ENCODE data around the gene MYL6. TPM values are rescaled to one million over a fixed set of nuclear protein-coding genes. Genes with fewer than 3 reads are reported as not detected.

Gene MYL6
- total RNA-seq, 3 donors from 2014 or later (not counting 1 experiment from before 2014, with no cell fraction given), result 881 to 1,204 (median 1,015) TPM

GRCh38 chr12:56129942-56130495 lies 28.1 kb upstream of the MYL6 start:
- H3K4me3 Mint-ChIP-seq, result peak overlapping the region; percentile 97
- TF ChIP-seq CTCF (IDR thresholded peaks at IDR 0.05), result no peak
- peak overlapping the region; percentile 88 to 93 for H3K27ac Mint-ChIP-seq
- no peaks in the 10 kb centered on the region for H3K9me3 Mint-ChIP-seq
- H3K27me3 ChIP-seq (ENCODE audit: control insufficient read depth, insufficient read depth, low read length), result no peaks in the 10 kb centered on the region
- peaks cover 44% of the 10 kb centered on the region for H3K36me3 ChIP-seq (ENCODE audit: control insufficient read depth, insufficient read depth, low read length)
- peaks cover 18% of the 10 kb centered on the region for H3K36me3 Mint-ChIP-seq
- peak overlapping the region; percentile 85 for H3K27ac ChIP-seq (ENCODE audit: low read length)
- no peaks in the 10 kb centered on the region for H3K27me3 Mint-ChIP-seq (ENCODE audit: low read depth in 2 of 2)
- intact Hi-C loops (cut with micrococcal nuclease), result loop anchor here (5.0 kb wide), 1 partner anchor 187 kb away; the partner anchor contains the start of gene CNPY2
- 57% methylated on average over 22 of the region's 22 CpGs for WGBS (ENCODE audit: insufficient coverage)
- no peak for ATAC-seq
- H3K4me1 Mint-ChIP-seq, result peaks cover 52 to 58% of the 10 kb centered on the region in 2 donors
- no peaks in the 10 kb centered on the region for H3K9me3 ChIP-seq (ENCODE audit: control insufficient read depth, insufficient read depth, low read length)
- H3K4me1 ChIP-seq (ENCODE audit: control insufficient read depth, insufficient read depth, low read length), result peaks cover 45% of the 10 kb centered on the region
- H3K4me3 ChIP-seq (ENCODE audit: low read length), result peak overlapping the region; percentile 90
- no peak for DNase-seq

- no peaks in the 10 kb centered on the region for H3K9me3 ChIP-seq (ENCODE audit: control insufficient read depth, insufficient read depth, low read length)
- peaks cover 39% of the 10 kb centered on the region for H3K4me1 ChIP-seq (ENCODE audit: control insufficient read depth, insufficient read depth, low read length)
- intact Hi-C loops (cut with micrococcal nuclease), result no loop called here
- H3K36me3 Mint-ChIP-seq, result peaks cover 20% of the 10 kb centered on the region
- peaks cover 51 to 57% of the 10 kb centered on the region in 2 donors for H3K4me1 Mint-ChIP-seq
- peaks cover 50% of the 10 kb centered on the region for H3K36me3 ChIP-seq (ENCODE audit: control insufficient read depth, insufficient read depth, low read length)
- H3K27ac Mint-ChIP-seq, result peak overlapping the region; percentile 88 to 93
- TF ChIP-seq CTCF (IDR thresholded peaks at IDR 0.05), result no peak
- 94% methylated on average over 1 of the region's 4 CpGs for WGBS (ENCODE audit: insufficient coverage)
- no peaks in the 10 kb centered on the region for H3K9me3 Mint-ChIP-seq
- H3K4me3 ChIP-seq (ENCODE audit: low read length), result no peak overlapping the region
- no peak for DNase-seq
- H3K27me3 Mint-ChIP-seq (ENCODE audit: low read depth in 2 of 2), result no peaks in the 10 kb centered on the region
- peak overlapping the region; percentile 97 for H3K4me3 Mint-ChIP-seq
- peak overlapping the region; percentile 85 for H3K27ac ChIP-seq (ENCODE audit: low read length)
- ATAC-seq, result no peak
- no peaks in the 10 kb centered on the region for H3K27me3 ChIP-seq (ENCODE audit: control insufficient read depth, insufficient read depth, low read length)
Measured at GRCh38 chr12:56130876-56131275, 27.3 kb upstream of the MYL6 start.

GRCh38 chr12:56134897-56135296 lies 23.3 kb upstream of the MYL6 start:
- H3K4me1 Mint-ChIP-seq, result peaks cover 23 to 38% of the 10 kb centered on the region in 2 donors
- no peaks in the 10 kb centered on the region for H3K9me3 Mint-ChIP-seq
- H3K4me3 ChIP-seq (ENCODE audit: low read length), result no peak overlapping the region
- peaks cover 87% of the 10 kb centered on the region for H3K36me3 ChIP-seq (ENCODE audit: control insufficient read depth, insufficient read depth, low read length)
- TF ChIP-seq CTCF (IDR thresholded peaks at IDR 0.05), result no peak
- H3K27me3 ChIP-seq (ENCODE audit: control insufficient read depth, insufficient read depth, low read length), result no peaks in the 10 kb centered on the region
- no peak overlapping the region for H3K4me3 Mint-ChIP-seq
- DNase-seq (no peak), ATAC-seq (no peak)
- intact Hi-C loops (cut with micrococcal nuclease), result no loop called here
- no peak overlapping the region for H3K27ac Mint-ChIP-seq
- no peaks in the 10 kb centered on the region for H3K9me3 ChIP-seq (ENCODE audit: control insufficient read depth, insufficient read depth, low read length)
- H3K4me1 ChIP-seq (ENCODE audit: control insufficient read depth, insufficient read depth, low read length), result peaks cover 21% of the 10 kb centered on the region
- peaks cover 37% of the 10 kb centered on the region for H3K36me3 Mint-ChIP-seq
- H3K27ac ChIP-seq (ENCODE audit: low read length), result no peak overlapping the region
- 95% methylated on average over 4 of the region's 6 CpGs for whole genome bisulfite sequencing (ENCODE audit: insufficient coverage)
- no peaks in the 10 kb centered on the region for H3K27me3 Mint-ChIP-seq (ENCODE audit: low read depth in 2 of 2)
